ENCODE data around the gene C1S. TPM values are rescaled to one million over a fixed set of nuclear protein-coding genes. Genes with fewer than 3 reads are reported as not detected.
"Not testable (repeated sequence)": the region's sequence is repeated elsewhere in the genome, so short reads cannot be mapped to it uniquely, and the experiment has no call there.

Gene C1S
- total RNA-seq, 1 donor from 2014 or later, result 662 TPM

GRCh38 chr12:7042842-7043241 lies 17.7 kb upstream of the C1S start:
- no peak for DNase-seq (ENCODE audit: low spot score)
- intact Hi-C loops (cut with DNase I), result no loop called here
- ATAC-seq, result peak; percentile 72

GRCh38 chr12:7045913-7046312 lies 14.6 kb upstream of the C1S start:
- intact Hi-C loops (cut with DNase I), result no loop called here
- no peak for DNase-seq (ENCODE audit: low spot score)

GRCh38 chr12:7046383-7047105 lies 14.0 kb upstream of the C1S start:
- no peak for DNase-seq (ENCODE audit: low spot score)
- intact Hi-C loops (cut with DNase I), result no loop called here
- no peak for ATAC-seq

More at GRCh38 chr12:7045913-7046312, 14.6 kb upstream of the C1S start:
- no peak for ATAC-seq

- DNase-seq (ENCODE audit: low spot score) (no peak), ATAC-seq (no peak)
- intact Hi-C loops (cut with DNase I), result no loop called here
These were observed 13.2 kb upstream of the C1S start for GRCh38 chr12:7047306-7047705.

- ATAC-seq; intact Hi-C loops (cut with DNase I); DNase-seq (ENCODE audit: low spot score): not testable (repeated sequence)
These were observed 11.0 kb upstream of the C1S start for GRCh38 chr12:7049445-7049951.

- ATAC-seq; intact Hi-C loops (cut with DNase I); DNase-seq (ENCODE audit: low spot score): not testable (repeated sequence)
These were observed 10.5 kb upstream of the C1S start for GRCh38 chr12:7049973-7050372.

GRCh38 chr12:7054925-7055324 lies 5.6 kb upstream of the C1S start:
- ATAC-seq (no peak), DNase-seq (ENCODE audit: low spot score) (no peak)
- intact Hi-C loops (cut with DNase I), result no loop called here

GRCh38 chr12:7055736-7056135 lies 4.8 kb upstream of the C1S start:
- DNase-seq (ENCODE audit: low spot score); intact Hi-C loops (cut with DNase I): not testable (repeated sequence)

GRCh38 chr12:7058163-7058845 lies 2.2 kb upstream of the C1S start:
- intact Hi-C loops (cut with DNase I), result no loop called here
- ATAC-seq (no peak), DNase-seq (ENCODE audit: low spot score) (no peak)

More at GRCh38 chr12:7055736-7056135, 4.8 kb upstream of the C1S start:
- ATAC-seq, result not testable (repeated sequence)

GRCh38 chr12:7058850-7059395 lies 1.6 kb upstream of the C1S start:
- ATAC-seq (no peak), DNase-seq (ENCODE audit: low spot score) (no peak)
- intact Hi-C loops (cut with DNase I), result no loop called here

- ATAC-seq, result no peak
- intact Hi-C loops (cut with DNase I), result no loop called here
- no peak for DNase-seq (ENCODE audit: low spot score)
These were observed 738 bp upstream of the C1S start for GRCh38 chr12:7059780-7060179.

- ATAC-seq (peak; percentile 39), DNase-seq (ENCODE audit: low spot score) (no peak)
- intact Hi-C loops (cut with DNase I), result no loop called here
These were observed 620 bp downstream of the C1S start for GRCh38 chr12:7061138-7061537.

- intact Hi-C loops (cut with DNase I), result no loop called here
- DNase-seq (ENCODE audit: low spot score) (no peak), ATAC-seq (no peak)
These were observed 1.1 kb downstream of the C1S start for GRCh38 chr12:7061596-7061995.

GRCh38 chr12:7064516-7064915 lies 4.0 kb downstream of the C1S start:
- intact Hi-C loops (cut with DNase I), result no loop called here
- DNase-seq (ENCODE audit: low spot score) (no peak), ATAC-seq (no peak)

GRCh38 chr12:7065073-7065623 lies 4.6 kb downstream of the C1S start:
- DNase-seq (ENCODE audit: low spot score), result no peak
- no peak for ATAC-seq
- intact Hi-C loops (cut with DNase I), result no loop called here

GRCh38 chr12:7066596-7066995 lies 6.1 kb downstream of the C1S start:
- DNase-seq (ENCODE audit: low spot score) (no peak), ATAC-seq (no peak)
- intact Hi-C loops (cut with DNase I), result no loop called here

GRCh38 chr12:7067096-7067495 lies 6.6 kb downstream of the C1S start:
- ATAC-seq, result no peak
- intact Hi-C loops (cut with DNase I), result no loop called here
- no peak for DNase-seq (ENCODE audit: low spot score)

- no peak for ATAC-seq
- peak; percentile 44 for DNase-seq (ENCODE audit: low spot score)
- intact Hi-C loops (cut with DNase I), result no loop called here
These were observed 7.9 kb downstream of the C1S start for GRCh38 chr12:7068240-7068993.

- DNase-seq (ENCODE audit: low spot score) (no peak), ATAC-seq (no peak)
- intact Hi-C loops (cut with DNase I), result no loop called here
These were observed 8.5 kb downstream of the C1S start for GRCh38 chr12:7068994-7069346.

Measured in sciatic nerve (tissue), 2 donors.